HG03108 (cell line): ENCODE measurements around the gene LELP1.
"Not testable (repeated sequence)": the region's sequence is repeated elsewhere in the genome, so short reads cannot be mapped to it uniquely, and the experiment has no call there.

ENCODE experiments used
- ATAC-seq: cut with Tn5 transposase; IDR thresholded peaks from one replicate; pipeline ENCODE4 v1.9.1; 2021; ENCODE audit warnings: moderate library complexity; ENCODE audit not compliant: unreplicated experiment

Gene LELP1

GRCh38 chr1:153203130-153203529 lies at the start of gene LELP1:
TSS of gene LELP1 (plus strand) at chr1:153203430. CDS start at chr1:153204708, 1,278 bp downstream.
- no peak for ATAC-seq

- ATAC-seq, result no peak
These were observed 47.7 kb upstream of the LELP1 start for GRCh38 chr1:153155541-153155940.

GRCh38 chr1:153168686-153169085 lies 34.5 kb upstream of the LELP1 start:
- no peak for ATAC-seq

- no peak for ATAC-seq
These were observed 28.6 kb upstream of the LELP1 start for GRCh38 chr1:153174624-153175023.

- no peak for ATAC-seq
These were observed 24.3 kb upstream of the LELP1 start for GRCh38 chr1:153178922-153179321.

- no peak for ATAC-seq
These were observed 22.7 kb upstream of the LELP1 start for GRCh38 chr1:153180556-153180955.

- ATAC-seq, result not testable (repeated sequence)
These were observed 14.9 kb upstream of the LELP1 start for GRCh38 chr1:153188301-153188700.

GRCh38 chr1:153190373-153190772 lies 12.9 kb upstream of the LELP1 start:
- ATAC-seq, result no peak

GRCh38 chr1:153192697-153193096 lies 10.5 kb upstream of the LELP1 start:
- no peak for ATAC-seq

- ATAC-seq, result no peak
These were observed 8.7 kb upstream of the LELP1 start for GRCh38 chr1:153194331-153195050.

- no peak for ATAC-seq
These were observed 8.0 kb upstream of the LELP1 start for GRCh38 chr1:153195216-153195615.

- ATAC-seq, result no peak
These were observed 1.2 kb upstream of the LELP1 start for GRCh38 chr1:153202006-153202405.

GRCh38 chr1:153206631-153207030 lies 3.4 kb downstream of the LELP1 start:
- no peak for ATAC-seq

- ATAC-seq, result no peak
These were observed 7.0 kb downstream of the LELP1 start for GRCh38 chr1:153210206-153210605.

- ATAC-seq, result no peak
These were observed 9.0 kb downstream of the LELP1 start for GRCh38 chr1:153212201-153212600.

- no peak for ATAC-seq
These were observed 10.3 kb downstream of the LELP1 start for GRCh38 chr1:153213519-153213918.

- no peak for ATAC-seq
These were observed 14.0 kb downstream of the LELP1 start, which contains the start of gene PRR9 for GRCh38 chr1:153217212-153217611. TSS of gene PRR9 (plus strand) at chr1:153217584. CDS start at chr1:153218145, 561 bp downstream.

- ATAC-seq, result no peak
These were observed 14.7 kb downstream of the LELP1 start for GRCh38 chr1:153217744-153218416.

- ATAC-seq, result no peak
These were observed 17.5 kb downstream of the LELP1 start for GRCh38 chr1:153220606-153221303.

- not testable (repeated sequence) for ATAC-seq
These were observed 20.0 kb downstream of the LELP1 start for GRCh38 chr1:153223040-153223891.

GRCh38 chr1:153227810-153228209 lies 24.6 kb downstream of the LELP1 start:
- no peak for ATAC-seq
